Panc1 (cell line): ENCODE data around the gene MBD6. TPM values are rescaled to one million over a fixed set of nuclear protein-coding genes. Genes with fewer than 3 reads are reported as not detected.

Experiments used
- ATAC-seq: fragments of 200-7000 bp; cut with Tn5 transposase; 2 replicates; pipeline ENCODE4 v1.9.1; 2020; ENCODE audit warnings: mild to moderate bottlenecking, moderate library complexity
- BruUV-seq: library from RNA; stranded (reverse); fragments of 400-500 nt; replicated peaks from 2 replicates; lab custom pipeline; 2021; lab: Mats Ljungman, UMichigan
- CTCF ChIA-PET: fragments of 300-600 bp; sonication (Branson Sonifier 250); formaldehyde crosslinking; loops from one replicate; lab custom pipeline; 2022; ENCODE audit warnings: antibody characterized with exemption; lab: Charles Lee
- POLR2A ChIA-PET: fragments of 300-600 bp; sonication (Branson Sonifier 250); formaldehyde crosslinking; loops from one replicate; lab custom pipeline; 2022; ENCODE audit warnings: antibody characterized with exemption; lab: Charles Lee
- DNase-seq: peaks from one replicate; pipeline ENCODE4 v3.0.0-alpha.2; 2010; ENCODE audit warnings: low read depth, low spot score
- H3K27ac ChIP-seq: 2 replicates; pipeline ENCODE4 v1.5.1; 2011; ENCODE audit warnings: mild to moderate bottlenecking, low read length, inconsistent platforms
- H3K27me3 ChIP-seq: fragments of 200-500 bp; sonication (Bioruptor generic); 2 replicates; pipeline ENCODE4 v1.6.0; 2014; ENCODE audit warnings: low read length, inconsistent platforms; ENCODE audit not compliant: control insufficient read depth, insufficient read depth
- H3K36me3 ChIP-seq: fragments of 200-500 bp; sonication (Bioruptor generic); 2 replicates; pipeline ENCODE4 v1.5.1; 2014; ENCODE audit warnings: inconsistent platforms, mild to moderate bottlenecking, low read length, moderate library complexity; ENCODE audit not compliant: control insufficient read depth, insufficient read depth
- H3K4me1 ChIP-seq: 2 replicates; pipeline ENCODE4 v1.5.1; 2011; ENCODE audit warnings: inconsistent platforms, mild to moderate bottlenecking, low read length, moderate library complexity; ENCODE audit not compliant: control insufficient read depth, insufficient read depth
- H3K4me3 ChIP-seq, 2 experiments: 2 replicates each; pipeline ENCODE4 v1.5.1; 2011 to 2012; ENCODE audit warnings: low read depth in 2 of 2, low read length in 2 of 2, mild to moderate bottlenecking in 2 of 2, inconsistent platforms in 1 of 2, moderate library complexity in 1 of 2
- H3K9me3 ChIP-seq: fragments of 200-500 bp; sonication (Bioruptor generic); 2 replicates; pipeline ENCODE4 v1.5.1; 2014; ENCODE audit warnings: low read depth, mild to moderate bottlenecking, inconsistent platforms, low read length, moderate library complexity; ENCODE audit not compliant: control insufficient read depth, insufficient read depth
- CTCF ChIP-seq: fragments of 450-650 bp; IDR thresholded peaks from 2 replicates; pipeline ENCODE4 v1.5.1; 2017; ENCODE audit warnings: mild to moderate bottlenecking
- POLR2AphosphoS5 ChIP-seq: IDR thresholded peaks from 2 replicates; pipeline ENCODE4 v1.6.1; 2012; ENCODE audit warnings: mild to moderate bottlenecking, low read depth, low read length, moderate library complexity
- REST ChIP-seq, 2 experiments: IDR thresholded peaks; 2 replicates each; pipeline ENCODE4 v1.6.1; 2011 to 2012; ENCODE audit warnings: low read depth in 2 of 2, control low read depth in 1 of 2, low read length in 1 of 2, mild to moderate bottlenecking in 1 of 2, moderate library complexity in 1 of 2; ENCODE audit not compliant: insufficient read depth in 1 of 2
- SIN3A ChIP-seq: IDR thresholded peaks from 2 replicates; pipeline ENCODE4 v1.6.1; 2012; ENCODE audit warnings: low read depth, mild to moderate bottlenecking, low read length, moderate library complexity, borderline replicate concordance; ENCODE audit not compliant: insufficient read depth
- TCF7L2 ChIP-seq: IDR thresholded peaks from 2 replicates; pipeline ENCODE4 v1.6.1; 2011; ENCODE audit warnings: mild to moderate bottlenecking, low read depth, low read length, inconsistent platforms
- in situ Hi-C: cut with HindIII; loops from 2 replicates; pipeline ENCODE4 v1.10.0; 2016; ENCODE audit warnings: low sequenced_read_pairs, low pct_unique_long_range_greater_than_20kb
- intact Hi-C: fragments of 100-400 bp; cut with micrococcal nuclease; formaldehyde crosslinking; loops from one replicate; pipeline ENCODE4 v1.10.0; 2022; ENCODE audit not compliant: unreplicated experiment
- total RNA-seq: library from RNA; stranded (reverse); gene quantifications from one replicate; pipeline ENCODE4 v1.2.1, GENCODE V29; 2021; ENCODE audit not compliant: unreplicated experiment

The MBD6 gene
- total RNA-seq, 1 experiment from 2014 or later: 115 TPM

- Histone ChIP-seq H3K4me3 (no peak overlapping the region), H3K27ac (no peak overlapping the region), H3K36me3 (no peaks in the 10 kb centered on the region), H3K27me3 (peaks cover 2% of the 10 kb centered on the region; the same call in 1 of the 2 replicates), H3K4me1 (no peaks in the 10 kb centered on the region; the same call in 1 of the 2 replicates), H3K9me3 (no peaks in the 10 kb centered on the region)
- TF ChIP-seq CTCF: no peak
- TF ChIP-seq TCF7L2: no peak
- TF ChIP-seq SIN3A: no peak
- no peak for TF ChIP-seq POLR2AphosphoS5
- no peak for TF ChIP-seq REST (IDR thresholded peaks at IDR 0.05; ENCODE audit: insufficient read depth in 1 of 2, low read depth in 2 of 2, low read length in 1 of 2)
- no peak for DNase-seq
- ChIA-PET POLR2A (no interaction called here), CTCF (interaction anchor here (0.5 to 0.9 kb wide), 3 partner anchors 9 to 170 kb away, joined by 3 to 15 read pairs (median 4); no protein-coding TSS in a partner anchor)
- intact Hi-C loops: no loop called here
- no TSS peak for BruUV-seq
- in situ Hi-C loops: no loop called here
- ATAC-seq: no peak
Observed at GRCh38 chr12:57476993-57477709, 45.5 kb upstream of the MBD6 start.

GRCh38 chr12:57477710-57478681 lies 44.6 kb upstream of the MBD6 start:
- ChIA-PET POLR2A (no interaction called here), CTCF (interaction anchor here (0.5 to 1.1 kb wide), 3 partner anchors 8 to 170 kb away, joined by 3 to 15 read pairs (median 4); no protein-coding TSS in a partner anchor)
- intact Hi-C loops: no loop called here
- Histone ChIP-seq H3K27me3 (peaks cover 2% of the 10 kb centered on the region; the same call in 1 of the 2 replicates), H3K9me3 (no peaks in the 10 kb centered on the region), H3K36me3 (no peaks in the 10 kb centered on the region), H3K4me3 (no peak overlapping the region), H3K27ac (no peak overlapping the region), H3K4me1 (no peaks in the 10 kb centered on the region; the same call in 1 of the 2 replicates)
- TF ChIP-seq TCF7L2 (no peak), SIN3A (no peak), REST (IDR thresholded peaks at IDR 0.05; ENCODE audit: insufficient read depth in 1 of 2, low read depth in 2 of 2, low read length in 1 of 2) (no peak), POLR2AphosphoS5 (no peak), CTCF (no peak)
- no TSS peak for BruUV-seq
- ATAC-seq (peak; percentile 48), DNase-seq (no peak)
- in situ Hi-C loops: no loop called here
